NCI-H460 (cell line): ENCODE results near the gene GOSR2. TPM values are rescaled to one million over a fixed set of nuclear protein-coding genes. Genes with fewer than 3 reads are reported as not detected.
"Not testable (repeated sequence)": the region's sequence is repeated elsewhere in the genome, so short reads cannot be mapped to it uniquely, and the experiment has no call there.

ENCODE experiments used
- DNase-seq: peaks from one replicate; pipeline ENCODE4 v3.0.0-alpha.2; 2016; ENCODE audit warnings: low read depth; ENCODE audit errors: extremely low read depth
- small RNA-seq, 2 experiments: library from RNA; depleted of rRNA; stranded (forward); fragments of <200 nt; gene quantifications; one replicate each; pipeline ENCODE3, GENCODE V24; 2014
- total RNA-seq: library from RNA; depleted of rRNA; stranded (reverse); fragments of >200 nt; shearing (Covaris generic); gene quantifications from 2 replicates; pipeline ENCODE4 v1.2.3, GENCODE V29; 2014; rRNA removed

The GOSR2 gene
- total RNA-seq, 1 experiment from 2014 or later: 29.0 TPM

GRCh38 chr17:46984892-46985291 is 61.9 kb downstream of the GOSR2 start:
- no peak for DNase-seq

GRCh38 chr17:46986366-46986765 is 63.4 kb downstream of the GOSR2 start:
- no peak for DNase-seq

- not testable (repeated sequence) for DNase-seq
These were observed 65.0 kb downstream of the GOSR2 start for GRCh38 chr17:46987927-46988326.

DNA sequence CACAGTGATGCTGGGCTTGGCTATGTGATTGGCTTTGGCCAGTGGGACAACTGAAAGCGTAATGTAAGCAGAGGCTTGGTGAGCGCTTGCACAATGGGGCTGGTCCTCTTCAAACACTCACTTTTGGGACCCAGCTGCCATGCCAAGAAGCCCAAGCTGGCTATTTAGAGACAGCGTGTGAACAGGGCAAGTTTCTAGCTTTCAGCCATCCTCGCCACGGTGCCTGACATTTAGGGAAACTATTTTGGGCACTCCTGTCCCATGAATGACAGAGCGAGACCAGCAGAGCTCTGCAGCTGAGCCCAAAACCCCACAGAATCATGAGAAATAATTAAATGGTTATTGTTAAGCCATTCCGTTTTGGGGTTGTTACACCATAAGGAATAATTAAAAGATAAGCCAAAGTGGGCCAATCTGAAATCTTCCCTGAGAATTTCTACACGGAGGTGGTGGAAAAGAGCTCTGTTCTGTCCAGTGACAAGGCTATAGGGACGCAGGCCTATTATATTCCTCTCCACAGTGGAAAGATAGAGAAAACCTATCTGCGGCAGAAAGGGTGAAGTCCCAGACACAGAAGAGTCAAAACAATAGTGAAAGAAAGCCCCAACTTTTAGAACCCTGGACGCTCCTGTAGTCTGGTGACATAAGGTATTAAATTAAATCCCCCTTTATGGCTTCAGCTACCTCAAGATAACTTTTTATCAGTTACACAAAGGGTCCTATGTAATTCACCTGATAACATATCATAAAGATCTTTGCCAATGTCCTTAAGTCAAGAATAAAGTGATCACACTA is 66.9 kb downstream of the GOSR2 start:
- DNase-seq: no peak

DNA sequence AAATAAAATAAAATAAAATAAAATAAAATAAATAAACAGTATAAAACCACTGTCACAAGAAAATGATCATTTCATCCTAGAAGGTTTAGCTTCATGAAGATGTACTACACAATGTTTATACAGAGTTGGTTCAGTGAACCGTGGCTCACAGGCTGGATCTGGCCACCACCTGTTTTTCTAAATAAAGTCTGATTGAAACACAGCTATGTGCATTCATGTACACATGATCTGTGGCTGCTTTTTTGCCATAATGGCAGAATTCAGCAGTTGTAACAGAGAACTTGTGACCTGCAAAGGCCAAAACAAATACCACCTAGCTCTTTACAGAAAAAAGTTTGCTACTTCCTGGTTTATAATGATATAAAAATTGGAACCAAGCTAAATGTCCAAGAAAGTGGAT is 68.7 kb downstream of the GOSR2 start:
- DNase-seq: no peak

Small RNAs within 50 kb of the gene (small RNA-seq; reads per million reads assigned to genes)
- gene MIR5089 (0 reads per million in 2 experiments), gene RNU6ATAC3P (0 reads per million in 2 experiments)

Other genes with a start within 250 kb of the GOSR2 start
- 5.8 and 7.0 TPM in 2 replicates for gene WNT3, start 104.5 kb upstream of the GOSR2 start, total RNA-seq
- gene WNT9B, start 71.6 kb upstream of the GOSR2 start, total RNA-seq: not detected in 2 replicates
- not detected in 2 replicates for gene RPRML, start 56.1 kb downstream of the GOSR2 start, total RNA-seq